Liver (tissue), 9 donors: ENCODE measurements around the gene RELL1. TPM values are rescaled to one million over a fixed set of nuclear protein-coding genes. Genes with fewer than 3 reads are reported as not detected.

Experiments used
- DNase-seq: peaks from one replicate; pipeline ENCODE4 v3.0.0-alpha.2; 2017; ENCODE audit warnings: low spot score
- H3K27ac ChIP-seq, 2 donors: one replicate each; pipeline ENCODE4 v1.7.0; 2013; ENCODE audit warnings: inconsistent platforms in 2 of 2, low read length in 2 of 2, control low read depth in 1 of 2, low read depth in 1 of 2, mild to moderate bottlenecking in 1 of 2
- H3K27me3 ChIP-seq, 4 donors: one replicate each; pipeline versions ENCODE4 v1.6.1 to v1.7.0; 2013; ENCODE audit warnings: low read length in 3 of 4, inconsistent platforms in 1 of 4, mild to moderate bottlenecking in 1 of 4, moderate library complexity in 1 of 4; ENCODE audit not compliant: control insufficient read depth in 4 of 4, insufficient read depth in 4 of 4
- H3K36me3 ChIP-seq, 4 donors: one replicate each; pipeline versions ENCODE4 v1.6.1 to v1.7.0; 2013; ENCODE audit warnings: low read length in 3 of 4, mild to moderate bottlenecking in 3 of 4, low read depth in 1 of 4, moderate library complexity in 1 of 4; ENCODE audit not compliant: control insufficient read depth in 4 of 4, insufficient read depth in 3 of 4
- H3K4me1 ChIP-seq, 4 donors: one replicate each; pipeline versions ENCODE4 v1.6.1 to v1.7.0; 2013; ENCODE audit warnings: low read length in 3 of 4, mild to moderate bottlenecking in 3 of 4, moderate library complexity in 1 of 4; ENCODE audit not compliant: control insufficient read depth in 4 of 4, insufficient read depth in 4 of 4
- H3K4me3 ChIP-seq, 3 donors: one replicate each; pipeline versions ENCODE4 v1.6.1 to v1.7.0; 2013; ENCODE audit warnings: low read length in 3 of 3, control low read depth in 1 of 3, low read depth in 1 of 3, mild to moderate bottlenecking in 1 of 3
- H3K9ac ChIP-seq, 2 donors: one replicate each; pipeline ENCODE4 v1.7.0; 2013; ENCODE audit warnings: low read length in 2 of 2, mild to moderate bottlenecking in 2 of 2, moderate library complexity in 2 of 2, control low read depth in 1 of 2, low read depth in 1 of 2
- H3K9me3 ChIP-seq, 4 donors: one replicate each; pipeline versions ENCODE4 v1.6.1 to v1.7.0; 2013; ENCODE audit warnings: low read length in 3 of 4; ENCODE audit not compliant: control insufficient read depth in 4 of 4
- EGR1 ChIP-seq, 2 donors: IDR thresholded peaks; 2 replicates each; pipeline ENCODE4 v1.6.1; 2016 to 2018; ENCODE audit warnings: antibody characterized with exemption in 2 of 2, low read depth in 2 of 2
- FOXA1 ChIP-seq: IDR thresholded peaks from 2 replicates; pipeline ENCODE4 v1.6.1; 2016; ENCODE audit warnings: antibody characterized with exemption
- GABPA ChIP-seq, 2 donors: IDR thresholded peaks in 1 of 2; conservative IDR thresholded peaks in 1 of 2; 2 replicates each; pipeline ENCODE4 v1.6.1; 2016; ENCODE audit warnings: antibody characterized with exemption in 2 of 2, mild to moderate bottlenecking in 1 of 2, moderate library complexity in 1 of 2
- HNF4A ChIP-seq, 2 donors: conservative IDR thresholded peaks; 2 replicates each; pipeline ENCODE4 v1.6.1; 2016; ENCODE audit warnings: antibody characterized with exemption in 2 of 2, mild to moderate bottlenecking in 2 of 2
- JUND ChIP-seq, 2 donors: IDR thresholded peaks; 2 replicates each; pipeline ENCODE4 v1.6.1; 2016; ENCODE audit warnings: antibody characterized with exemption in 2 of 2
- RAD21 ChIP-seq, 2 donors: IDR thresholded peaks; 2 replicates each; pipeline ENCODE4 v1.6.1; 2016; ENCODE audit warnings: antibody characterized with exemption in 2 of 2, mild to moderate bottlenecking in 2 of 2
- REST ChIP-seq: IDR thresholded peaks from 2 replicates; pipeline ENCODE4 v1.6.1; 2016; ENCODE audit warnings: antibody characterized with exemption, mild to moderate bottlenecking
- RXRA ChIP-seq, 2 donors: IDR thresholded peaks; 2 replicates each; pipeline ENCODE4 v1.6.1; 2017 to 2018; ENCODE audit warnings: antibody characterized with exemption in 2 of 2, mild to moderate bottlenecking in 1 of 2
- TAF1 ChIP-seq: conservative IDR thresholded peaks from 2 replicates; pipeline ENCODE4 v1.6.1; 2016; ENCODE audit warnings: antibody characterized with exemption, mild to moderate bottlenecking
- YY1 ChIP-seq: IDR thresholded peaks from 2 replicates; pipeline ENCODE4 v1.6.1; 2016; ENCODE audit warnings: antibody characterized with exemption, mild to moderate bottlenecking
- ZBTB33 ChIP-seq: IDR thresholded peaks from 2 replicates; pipeline ENCODE4 v1.6.1; 2016; ENCODE audit warnings: antibody characterized with exemption
- polyA plus RNA-seq, 2 donors: library from polyadenylated mRNA; stranded (reverse) in 1 of 2; unstranded in 1 of 2; fragments of 200-250 nt in 1 of 2; fragments of >200 nt in 1 of 2; fragmentation: Nextera tagmentation in 1 of 2; extraction: Ambion mirVana in 1 of 2; gene quantifications; one replicate each; pipeline versions ENCODE4 v1.2.1 to v1.2.3, GENCODE V29; 2013 to 2015
- total RNA-seq, 2 donors: library from RNA; depleted of rRNA; stranded (reverse); fragments of >200 nt; gene quantifications; one replicate each; pipeline ENCODE4 v1.2.3, GENCODE V29; 2014
- TF ChIP-seq, protein P1 (sequence below): IDR thresholded peaks from 2 replicates; pipeline ENCODE4 v1.6.1; 2016; ENCODE audit warnings: antibody characterized with exemption
- donor health status: healthy.
- donor health status: healthy.
- donor health status: healthy.
- donor health status: healthy.
- donor health status: healthy.

Gene RELL1
- total and polyA plus RNA-seq, 4 donors, result 1.5 to 16.8 (median 7.3) TPM

GRCh38 chr4:37612811-37613210, 73.4 kb downstream of the RELL1 start (continued):
- no peak for TF ChIP-seq ZBTB33
- TF ChIP-seq, protein P1, sequence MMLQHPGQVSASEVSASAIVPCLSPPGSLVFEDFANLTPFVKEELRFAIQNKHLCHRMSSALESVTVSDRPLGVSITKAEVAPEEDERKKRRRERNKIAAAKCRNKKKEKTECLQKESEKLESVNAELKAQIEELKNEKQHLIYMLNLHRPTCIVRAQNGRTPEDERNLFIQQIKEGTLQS, result no peak
- TF ChIP-seq FOXA1, result no peak
- TF ChIP-seq EGR1 (IDR thresholded peaks at IDR 0.05; ENCODE audit: low read depth in 2 of 2), result no peak
- TF ChIP-seq JUND (IDR thresholded peaks at IDR 0.05), result no peak

DNA sequence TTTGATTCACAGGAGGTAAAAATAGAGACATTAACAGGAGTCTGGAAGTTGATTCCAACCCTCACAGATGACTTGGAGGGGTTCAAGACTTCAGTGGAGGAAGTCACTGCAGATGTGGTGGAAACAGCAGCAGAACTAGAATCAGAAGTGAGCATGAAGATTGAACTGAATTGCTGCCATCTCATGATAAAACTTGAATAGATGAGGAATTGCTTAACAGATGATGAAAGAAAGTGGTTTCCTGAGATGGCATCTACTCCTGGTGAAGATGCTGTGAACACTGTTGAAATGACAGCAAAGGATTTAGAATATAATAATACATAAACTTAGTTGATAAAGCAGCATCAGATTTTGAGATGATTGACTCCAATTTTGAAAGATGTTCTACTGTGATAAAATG, 76.5 kb downstream of the RELL1 start:
- DNase-seq, result no peak
- Histone ChIP-seq H3K27ac (no peak overlapping the region), H3K27me3 (no peaks in the 10 kb centered on the region)

More for the DNA sequence above, 76.5 kb downstream of the RELL1 start:
- no peak overlapping the region for H3K9ac ChIP-seq
- TF ChIP-seq YY1 (no peak), FOXA1 (no peak), RXRA (IDR thresholded peaks at IDR 0.05) (no peak), HNF4A (conservative IDR thresholded peaks at IDR 0.05) (no peak), RAD21 (IDR thresholded peaks at IDR 0.05) (no peak), GABPA (IDR thresholded peaks at IDR 0.05 in 1 of 2, conservative IDR thresholded peaks at IDR 0.05 in 1 of 2) (no peak), TAF1 (no peak), REST (no peak), JUND (IDR thresholded peaks at IDR 0.05) (no peak), ZBTB33 (no peak)
- TF ChIP-seq, protein P1, result no peak
- H3K36me3 ChIP-seq, result no peaks in the 10 kb centered on the region
- no peaks in the 10 kb centered on the region for H3K4me1 ChIP-seq
- no peak overlapping the region for H3K4me3 ChIP-seq
- H3K9me3 ChIP-seq, result peaks cover 0 to 2% (median 0%) of the 10 kb centered on the region in 4 donors
